Measurements from ENCODE around the gene TDRD9.

- no peak for TF ChIP-seq CTCF (IDR thresholded peaks at IDR 0.05; ENCODE audit: insufficient read depth, low read depth, low read length)
- TF ChIP-seq EZH2 (IDR thresholded peaks at IDR 0.05; ENCODE audit: insufficient read depth, low read length), result no peak
Measured at GRCh38 chr14:104020471-104020870, 92.2 kb downstream of the TDRD9 start.
